Measurements from ENCODE around the gene E2F6.
A peak's percentile ranks its signal among the peaks of the same experiment; 100 is the strongest.
"Not testable (repeated sequence)": the region's sequence is repeated elsewhere in the genome, so short reads cannot be mapped to it uniquely, and the experiment has no call there.

The E2F6 gene

GRCh38 chr2:11411244-11411643, 54.7 kb downstream of the E2F6 start:
- DNase-seq: no peak

DNA sequence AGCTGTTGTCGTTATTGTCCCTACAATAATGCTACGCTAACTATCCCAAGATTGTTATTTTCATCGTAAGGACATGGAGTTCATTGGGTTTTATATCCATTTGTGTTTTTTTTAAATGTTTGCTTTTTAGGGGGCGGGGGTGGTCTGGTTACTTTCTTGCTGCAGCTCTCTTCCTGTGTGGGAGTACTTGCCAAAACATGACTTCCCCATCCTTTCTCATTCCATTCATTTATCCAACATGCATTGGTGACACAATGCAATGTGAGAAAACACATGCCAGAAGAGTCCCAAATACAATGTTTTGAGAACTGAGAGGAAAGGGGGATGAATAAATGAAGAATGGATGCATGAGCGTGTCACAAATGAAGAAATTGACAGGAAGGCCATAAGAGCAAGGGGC, 55.9 kb downstream of the E2F6 start:
- DNase-seq: no peak

GRCh38 chr2:11409572-11409959, 56.4 kb downstream of the E2F6 start:
- no peak for DNase-seq

DNA sequence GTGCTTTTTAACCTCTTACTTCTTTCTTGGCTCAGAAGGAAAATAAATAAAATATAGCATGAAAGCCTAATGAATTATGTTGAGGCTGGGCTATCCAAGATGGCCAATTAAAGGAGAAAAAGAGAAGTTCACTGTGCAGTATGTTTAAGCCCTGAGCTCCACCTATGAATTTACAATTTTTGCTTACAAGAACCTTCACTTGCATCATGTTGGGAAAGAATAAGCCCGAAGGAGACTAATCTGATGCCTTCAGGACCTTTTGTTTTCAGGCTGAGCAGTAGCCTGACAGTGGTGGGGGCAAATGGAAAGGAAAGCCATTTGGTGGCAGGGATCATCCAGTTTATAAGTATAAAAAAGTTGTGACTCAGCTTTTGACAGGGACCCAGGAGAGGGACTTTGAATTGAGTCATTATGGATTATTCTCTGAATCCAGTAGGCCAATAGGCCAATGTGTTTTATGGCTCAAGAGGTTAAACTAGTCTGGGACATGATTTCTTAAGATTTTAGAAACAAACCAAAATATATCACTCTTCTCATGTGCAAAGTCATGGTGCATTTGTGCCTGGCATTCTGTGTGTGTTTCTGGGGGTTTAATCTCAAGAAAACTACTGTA, 56.9 kb downstream of the E2F6 start:
- no peak for DNase-seq

DNA sequence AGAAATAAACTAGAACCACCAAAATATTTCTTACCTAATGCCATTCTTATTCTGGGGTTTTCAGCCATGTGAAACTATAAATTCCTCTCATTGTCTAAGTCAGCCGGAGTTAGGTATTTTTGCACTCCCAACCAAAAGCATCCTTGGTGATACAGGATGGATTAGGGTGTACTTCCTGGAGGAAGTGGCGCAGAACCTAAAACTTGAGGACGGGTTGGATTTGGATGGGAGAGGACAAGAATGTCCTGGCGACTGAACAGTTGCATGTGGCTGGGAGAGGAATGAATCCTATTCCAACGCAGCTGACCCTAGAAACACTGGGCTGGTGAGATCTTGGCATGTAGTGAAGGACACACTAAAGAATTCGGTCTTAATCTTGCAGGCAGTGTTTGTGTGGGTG, 58.5 kb downstream of the E2F6 start:
- no peak for DNase-seq

- no peak for DNase-seq
Measured at GRCh38 chr2:11406958-11407381, 59.0 kb downstream of the E2F6 start.

DNA sequence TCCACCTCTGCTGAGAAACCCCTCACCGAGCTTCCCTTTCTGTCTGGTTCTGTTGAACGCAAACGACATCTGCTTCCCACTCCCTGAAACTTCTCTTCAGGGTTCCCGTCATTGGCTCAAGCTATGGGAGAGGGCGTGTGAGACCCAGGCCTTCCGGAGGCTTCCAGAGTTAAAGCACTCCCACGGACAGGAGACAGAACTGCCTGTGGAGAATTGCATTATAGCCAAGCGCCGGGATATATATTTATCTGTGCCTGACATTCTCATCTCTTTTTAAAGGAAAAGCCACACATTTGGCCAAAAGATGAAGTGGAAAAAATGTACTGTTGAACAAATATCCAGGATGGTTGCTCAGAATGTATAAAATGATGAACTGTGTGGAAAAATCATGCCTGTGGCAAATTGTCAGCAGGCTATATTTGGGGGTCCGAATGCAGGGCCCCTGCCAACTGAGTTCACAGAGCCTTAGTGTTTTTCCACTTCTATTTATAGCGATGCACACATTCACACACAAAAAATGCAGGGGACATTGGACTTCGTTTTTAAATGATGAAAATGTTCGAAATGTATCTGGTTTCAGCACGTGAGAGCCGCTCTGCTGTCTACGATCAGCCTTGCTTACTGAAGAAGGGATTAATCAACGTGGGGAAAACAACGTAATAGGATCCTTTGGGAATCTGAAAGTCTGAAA, 59.5 kb downstream of the E2F6 start:
- no peak for DNase-seq

GRCh38 chr2:11405599-11406266, 60.2 kb downstream of the E2F6 start:
- DNase-seq: no peak

- not testable (repeated sequence) for DNase-seq
Measured at GRCh38 chr2:11405074-11405406, 60.9 kb downstream of the E2F6 start.

- no peak for DNase-seq
Measured at GRCh38 chr2:11404376-11405073, 61.4 kb downstream of the E2F6 start.

DNA sequence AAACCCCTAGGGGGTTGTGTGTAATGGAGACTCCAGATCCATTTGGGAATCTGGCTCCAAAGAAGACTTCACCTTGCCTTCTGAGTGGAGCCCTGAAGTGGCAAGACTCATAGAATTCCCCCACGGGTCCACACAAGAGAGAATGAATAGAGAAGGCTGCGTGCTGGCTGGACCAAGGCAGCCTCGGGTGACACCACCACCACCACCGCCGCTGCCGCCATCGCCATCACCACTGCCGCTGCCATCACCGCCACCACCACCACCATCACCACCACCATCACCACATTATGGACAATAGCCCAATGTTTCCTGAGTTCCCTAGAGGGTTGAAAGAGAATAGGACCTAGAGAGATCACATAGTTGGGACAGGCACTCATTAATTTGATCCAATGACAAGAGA, 63.5 kb downstream of the E2F6 start:
- no peak for DNase-seq

GRCh38 chr2:11399438-11399762, 66.6 kb downstream of the E2F6 start:
- DNase-seq: no peak

DNA sequence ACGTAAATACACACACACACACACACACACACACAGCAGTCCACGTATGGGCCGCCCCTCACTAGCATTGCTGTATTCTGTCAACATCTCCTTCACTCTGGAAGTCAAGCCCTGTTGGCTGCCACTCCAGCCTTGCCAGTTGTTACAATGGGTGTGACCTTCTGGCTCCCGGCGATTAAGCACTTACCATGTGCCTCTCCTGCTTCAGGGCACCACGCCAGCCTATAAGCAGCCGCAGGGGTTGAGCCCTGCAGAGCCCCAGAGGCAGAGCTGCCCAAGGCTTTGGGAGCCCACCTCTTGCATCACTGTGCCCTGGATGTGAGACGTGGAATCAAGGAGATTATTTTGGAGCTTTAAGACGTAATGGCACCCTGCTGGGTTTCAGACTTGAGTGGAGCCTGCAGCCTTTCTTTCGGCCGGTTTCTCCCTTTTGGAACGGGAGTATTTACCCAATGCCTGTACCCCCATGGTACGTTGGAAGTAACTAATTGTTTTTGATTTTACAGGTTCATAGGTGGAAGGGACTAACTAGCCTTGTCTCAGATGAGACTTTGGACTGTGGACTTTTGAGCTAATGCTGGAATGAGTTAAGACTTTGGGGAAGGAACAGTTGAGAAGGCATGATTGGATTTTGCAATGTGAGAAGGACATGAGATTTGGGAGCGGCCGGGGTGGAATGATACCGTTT, 67.1 kb downstream of the E2F6 start:
- peak; percentile 87 for DNase-seq

GRCh38 chr2:11397513-11397912, 68.4 kb downstream of the E2F6 start:
- no peak for DNase-seq

DNA sequence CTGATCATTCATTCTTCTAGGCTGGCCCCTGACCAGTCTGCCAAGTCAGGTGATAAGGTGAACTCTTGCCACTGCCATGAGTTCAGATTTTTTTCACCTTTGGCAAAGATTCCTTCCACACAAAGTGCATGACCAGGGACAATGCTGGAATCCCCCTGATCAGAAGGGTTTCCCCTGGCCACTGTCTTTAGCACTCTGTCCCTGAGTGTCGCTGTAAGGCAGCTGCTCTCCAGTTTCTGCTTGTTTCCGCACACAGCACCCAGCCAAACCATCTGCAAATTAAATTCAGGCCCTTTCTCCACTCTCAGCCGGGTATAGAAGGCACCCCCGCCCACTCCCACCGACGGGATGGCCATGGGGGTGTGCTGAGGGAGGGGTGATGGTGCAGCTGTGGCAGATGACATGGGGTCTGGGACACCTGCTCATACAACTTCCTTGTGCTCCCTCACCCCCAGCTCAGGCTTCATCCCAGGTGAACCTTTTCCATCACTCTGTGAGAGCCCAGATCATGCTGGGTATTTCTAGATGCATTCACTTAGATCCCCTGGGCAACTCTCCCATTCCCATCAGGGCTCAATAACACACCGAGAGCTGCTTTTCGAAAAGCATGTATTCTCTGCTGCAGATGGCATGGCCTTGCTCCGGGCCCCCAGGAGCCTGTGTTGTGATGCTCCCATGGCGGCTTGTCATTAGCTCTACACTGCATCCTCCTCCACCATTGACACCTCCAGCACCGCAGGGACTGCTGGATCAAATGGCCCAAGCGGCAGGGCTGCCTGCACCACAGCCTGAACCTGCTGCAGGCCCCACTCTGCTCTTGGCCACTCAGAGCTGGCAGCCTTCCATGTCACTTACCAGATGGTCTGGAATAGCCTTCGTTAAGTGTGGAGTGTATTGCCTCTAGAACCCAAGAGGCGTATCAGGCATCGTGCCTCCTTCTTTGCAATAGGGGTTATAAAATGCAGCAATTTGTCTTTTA, 69.2 kb downstream of the E2F6 start:
- peak; percentile 83 for DNase-seq

- no peak for DNase-seq
Measured at GRCh38 chr2:11396021-11396420, 69.9 kb downstream of the E2F6 start.

- no peak for DNase-seq
Measured at GRCh38 chr2:11395389-11395788, 70.6 kb downstream of the E2F6 start.
